MM.1S (cell line): Measurements from ENCODE around the gene LPIN1.

Source experiments
- DNase-seq: peaks from one replicate; pipeline ENCODE4 v3.0.0-alpha.2; 2015
- H2AFZ ChIP-seq: fragments of 300-600 bp; sonication (generic); 2 replicates; pipeline ENCODE4 v1.6.0; 2016; ENCODE audit warnings: antibody characterized with exemption, low read length
- H3F3A ChIP-seq: fragments of 300-600 bp; sonication (generic); 2 replicates; pipeline ENCODE4 v1.6.1; 2016; ENCODE audit warnings: mild to moderate bottlenecking, antibody characterized with exemption, low read length, moderate library complexity, mixed read lengths; ENCODE audit not compliant: insufficient read depth
- H3K27ac ChIP-seq: fragments of 300-600 bp; sonication (generic); 2 replicates; pipeline ENCODE4 v1.5.1; 2016; ENCODE audit warnings: mild to moderate bottlenecking, low read length
- H3K27me3 ChIP-seq: fragments of 300-600 bp; sonication (generic); replicated peaks from 2 replicates; pipeline ENCODE4 v1.6.0; 2016; ENCODE audit warnings: low read length; ENCODE audit not compliant: insufficient read depth
- H3K36me3 ChIP-seq: fragments of 300-600 bp; sonication (generic); replicated peaks from 2 replicates; pipeline ENCODE4 v1.6.1; 2016; ENCODE audit warnings: mild to moderate bottlenecking, low read length, mixed read lengths; ENCODE audit not compliant: insufficient read depth
- H3K4me1 ChIP-seq: fragments of 300-600 bp; sonication (generic); 2 replicates; pipeline ENCODE4 v1.6.1; 2016; ENCODE audit warnings: low read length, mixed read lengths
- H3K4me2 ChIP-seq: fragments of 300-600 bp; sonication (generic); 2 replicates; pipeline ENCODE4 v1.6.0; 2016; ENCODE audit warnings: low read depth, low read length
- H3K4me3 ChIP-seq: fragments of 300-600 bp; sonication (generic); 2 replicates; pipeline ENCODE4 v1.5.1; 2016; ENCODE audit warnings: low read length, mixed read lengths
- H3K79me2 ChIP-seq: fragments of 300-600 bp; sonication (generic); 2 replicates; pipeline ENCODE4 v1.6.1; 2016; ENCODE audit warnings: mixed run types, low read length, mixed read lengths
- H3K9ac ChIP-seq: fragments of 300-600 bp; sonication (generic); 2 replicates; pipeline ENCODE4 v1.6.1; 2016; ENCODE audit warnings: low read length, mixed read lengths
- H3K9me2 ChIP-seq: fragments of 300-600 bp; sonication (generic); replicated peaks from 2 replicates; pipeline ENCODE4 v1.6.1; 2016; ENCODE audit warnings: mild to moderate bottlenecking, low read length, mixed read lengths; ENCODE audit not compliant: insufficient read depth
- H3K9me3 ChIP-seq: fragments of 300-600 bp; sonication (generic); replicated peaks from 2 replicates; pipeline ENCODE4 v1.6.1; 2016; ENCODE audit warnings: mild to moderate bottlenecking, low read length, mixed read lengths; ENCODE audit not compliant: insufficient read depth
- H4K20me1 ChIP-seq: fragments of 300-600 bp; sonication (generic); 2 replicates; pipeline ENCODE4 v1.6.1; 2016; ENCODE audit warnings: mild to moderate bottlenecking, low read length, moderate library complexity, mixed read lengths; ENCODE audit not compliant: insufficient read depth
- EZH2 ChIP-seq: fragments of 300-600 bp; sonication (generic); optimal IDR thresholded peaks from 2 replicates; pipeline ENCODE3; 2017; ENCODE audit warnings: low read depth, mild to moderate bottlenecking, antibody characterized with exemption, low read length, mixed read lengths
- EZH2phosphoT487 ChIP-seq: fragments of 300-600 bp; sonication (generic); IDR thresholded peaks from 2 replicates; pipeline ENCODE4 v1.6.1; 2018; ENCODE audit warnings: antibody characterized with exemption, low read length
- TF ChIP-seq, protein P1 (sequence below): fragments of 300-600 bp; sonication (generic); IDR thresholded peaks from 2 replicates; pipeline ENCODE4 v1.5.1; 2016; ENCODE audit warnings: antibody characterized with exemption, low read length, mixed read lengths

The LPIN1 gene

DNA sequence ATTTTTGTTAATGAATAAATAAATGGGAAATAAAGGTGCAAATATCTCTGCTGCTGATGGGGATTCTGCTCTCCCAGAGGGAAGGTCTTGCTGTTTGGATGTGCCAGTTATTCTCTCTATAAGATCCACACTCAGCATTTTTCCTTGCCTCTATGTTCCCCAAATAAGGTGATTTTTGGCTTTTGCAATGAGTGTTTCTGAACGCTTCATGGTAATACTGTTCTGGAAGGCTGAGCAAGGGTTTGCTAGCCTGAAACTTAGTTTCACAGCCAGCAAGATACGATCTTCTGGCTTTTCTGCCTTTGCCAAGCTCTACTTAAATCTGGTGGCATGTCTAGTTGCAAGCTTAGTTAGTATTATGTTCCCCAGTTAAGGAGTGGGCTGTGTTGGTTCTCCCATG, 114.6 kb downstream of the LPIN1 start:
- no peaks in the 10 kb centered on the region for H3K4me1 ChIP-seq
- no peaks in the 10 kb centered on the region for H3F3A ChIP-seq
- no peak for DNase-seq
- no peaks in the 10 kb centered on the region for H4K20me1 ChIP-seq
- no peaks in the 10 kb centered on the region for H3K9me2 ChIP-seq
- no peak overlapping the region for H3K27ac ChIP-seq
- TF ChIP-seq EZH2phosphoT487: no peak
- no peaks in the 10 kb centered on the region for H3K9me3 ChIP-seq
- no peaks in the 10 kb centered on the region for H3K79me2 ChIP-seq
- H3K36me3 ChIP-seq: no peaks in the 10 kb centered on the region
- no peaks in the 10 kb centered on the region for H3K27me3 ChIP-seq
- H3K9ac ChIP-seq: no peak overlapping the region
- H3K4me2 ChIP-seq: no peak overlapping the region
- H2AFZ ChIP-seq: no peak overlapping the region
- no peak overlapping the region for H3K4me3 ChIP-seq

GRCh38 chr2:11862049-11862448, 115.6 kb downstream of the LPIN1 start:
- DNase-seq: no peak
- TF ChIP-seq, protein P1, sequence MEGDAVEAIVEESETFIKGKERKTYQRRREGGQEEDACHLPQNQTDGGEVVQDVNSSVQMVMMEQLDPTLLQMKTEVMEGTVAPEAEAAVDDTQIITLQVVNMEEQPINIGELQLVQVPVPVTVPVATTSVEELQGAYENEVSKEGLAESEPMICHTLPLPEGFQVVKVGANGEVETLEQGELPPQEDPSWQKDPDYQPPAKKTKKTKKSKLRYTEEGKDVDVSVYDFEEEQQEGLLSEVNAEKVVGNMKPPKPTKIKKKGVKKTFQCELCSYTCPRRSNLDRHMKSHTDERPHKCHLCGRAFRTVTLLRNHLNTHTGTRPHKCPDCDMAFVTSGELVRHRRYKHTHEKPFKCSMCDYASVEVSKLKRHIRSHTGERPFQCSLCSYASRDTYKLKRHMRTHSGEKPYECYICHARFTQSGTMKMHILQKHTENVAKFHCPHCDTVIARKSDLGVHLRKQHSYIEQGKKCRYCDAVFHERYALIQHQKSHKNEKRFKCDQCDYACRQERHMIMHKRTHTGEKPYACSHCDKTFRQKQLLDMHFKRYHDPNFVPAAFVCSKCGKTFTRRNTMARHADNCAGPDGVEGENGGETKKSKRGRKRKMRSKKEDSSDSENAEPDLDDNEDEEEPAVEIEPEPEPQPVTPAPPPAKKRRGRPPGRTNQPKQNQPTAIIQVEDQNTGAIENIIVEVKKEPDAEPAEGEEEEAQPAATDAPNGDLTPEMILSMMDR: no peak
- TF ChIP-seq EZH2phosphoT487: no peak
- TF ChIP-seq EZH2: no peak
- H4K20me1 ChIP-seq: no peaks in the 10 kb centered on the region
- no peak overlapping the region for H3K4me3 ChIP-seq
- H2AFZ ChIP-seq: no peak overlapping the region
- no peaks in the 10 kb centered on the region for H3K79me2 ChIP-seq
- no peak overlapping the region for H3K4me2 ChIP-seq
- no peaks in the 10 kb centered on the region for H3K9me2 ChIP-seq
- H3K36me3 ChIP-seq: no peaks in the 10 kb centered on the region
- no peaks in the 10 kb centered on the region for H3K27me3 ChIP-seq
- H3F3A ChIP-seq: no peaks in the 10 kb centered on the region
- H3K4me1 ChIP-seq: no peaks in the 10 kb centered on the region
- no peak overlapping the region for H3K9ac ChIP-seq
- no peak overlapping the region for H3K27ac ChIP-seq
- H3K9me3 ChIP-seq: no peaks in the 10 kb centered on the region

- peak; percentile 21 for DNase-seq
- Histone ChIP-seq H3K36me3 (no peaks in the 10 kb centered on the region), H3K9me2 (no peaks in the 10 kb centered on the region), H3K9ac (no peak overlapping the region), H4K20me1 (no peaks in the 10 kb centered on the region), H3K4me3 (peak overlapping the region; percentile 13), H2AFZ (0 out of 2 replicates have a peak overlapping the region, but pooled peaks have one; percentile 30), H3K27ac (no peak overlapping the region), H3K4me2 (peak overlapping the region; percentile 51), H3K79me2 (no peaks in the 10 kb centered on the region), H3K27me3 (no peaks in the 10 kb centered on the region), H3K4me1 (no peaks in the 10 kb centered on the region), H3F3A (no peaks in the 10 kb centered on the region), H3K9me3 (no peaks in the 10 kb centered on the region)
- TF ChIP-seq, protein P1: no peak
- TF ChIP-seq EZH2 (no peak), EZH2phosphoT487 (no peak)
Measured at GRCh38 chr2:11863103-11863502, 116.7 kb downstream of the LPIN1 start.

- Histone ChIP-seq H3K79me2 (no peaks in the 10 kb centered on the region), H3K27ac (no peak overlapping the region), H3K4me1 (no peaks in the 10 kb centered on the region), H3K36me3 (no peaks in the 10 kb centered on the region), H3K9me2 (no peaks in the 10 kb centered on the region), H3K9me3 (no peaks in the 10 kb centered on the region), H3F3A (no peaks in the 10 kb centered on the region), H2AFZ (peak overlapping the region; percentile 30; the same call in 1 of the 2 replicates), H3K4me2 (peak overlapping the region; percentile 51), H3K27me3 (no peaks in the 10 kb centered on the region), H3K9ac (no peak overlapping the region), H4K20me1 (no peaks in the 10 kb centered on the region), H3K4me3 (peak overlapping the region; percentile 13)
- no peak for TF ChIP-seq EZH2
- TF ChIP-seq, protein P1: peak; percentile 97
- no peak for TF ChIP-seq EZH2phosphoT487
- DNase-seq: peak; percentile 51
Measured at GRCh38 chr2:11863513-11864328, 117.3 kb downstream of the LPIN1 start.
